GM12874 (cell line): Measurements from ENCODE around the gene LAMA5.

Experiments
- TF ChIP-seq, protein P1 (sequence below): IDR thresholded peaks from 2 replicates; pipeline ENCODE4 v1.5.1; 2011; ENCODE audit warnings: low read depth, mild to moderate bottlenecking, control low read depth, low read length, moderate library complexity; ENCODE audit not compliant: insufficient read depth

Gene LAMA5

DNA sequence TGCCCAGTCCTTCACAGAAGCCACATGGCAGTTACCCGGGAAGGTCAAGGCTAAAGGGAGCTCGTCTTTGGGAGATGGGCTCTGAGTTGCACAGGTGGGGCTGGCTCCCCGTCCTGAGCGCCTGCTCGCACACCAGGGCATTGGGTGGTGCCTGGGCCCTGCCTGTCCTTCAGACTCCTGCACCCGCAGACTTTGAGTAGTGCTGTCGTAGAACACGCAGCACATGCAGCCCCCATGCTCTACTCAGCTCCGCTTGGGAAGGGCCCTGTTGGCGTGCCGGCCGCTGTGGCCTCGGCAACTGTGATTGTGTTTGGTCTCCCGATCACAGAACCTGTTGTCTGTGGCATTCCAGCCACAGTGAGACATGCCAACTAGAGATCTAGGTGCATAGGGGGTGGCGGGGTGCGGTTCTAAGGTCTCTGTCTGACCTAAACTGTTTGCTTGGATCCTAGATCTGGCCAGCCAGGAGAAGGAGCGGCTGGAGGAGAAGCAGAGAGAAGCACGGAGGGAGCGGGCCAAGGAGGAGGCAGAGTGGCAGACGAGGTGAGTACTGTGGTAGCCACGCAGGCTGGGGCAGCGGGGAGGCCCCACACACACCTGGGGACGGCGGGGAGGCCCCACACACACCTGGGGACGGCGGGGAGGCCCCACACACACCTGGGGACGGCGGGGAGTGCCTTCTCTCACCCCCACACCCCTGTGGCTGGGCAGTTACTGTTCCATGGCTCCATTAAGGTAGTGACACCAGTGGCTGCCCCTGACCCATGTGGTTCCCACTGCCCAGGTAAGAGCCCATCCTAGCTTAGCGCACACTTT, 75.7 kb downstream of the LAMA5 start:
- TF ChIP-seq, protein P1, sequence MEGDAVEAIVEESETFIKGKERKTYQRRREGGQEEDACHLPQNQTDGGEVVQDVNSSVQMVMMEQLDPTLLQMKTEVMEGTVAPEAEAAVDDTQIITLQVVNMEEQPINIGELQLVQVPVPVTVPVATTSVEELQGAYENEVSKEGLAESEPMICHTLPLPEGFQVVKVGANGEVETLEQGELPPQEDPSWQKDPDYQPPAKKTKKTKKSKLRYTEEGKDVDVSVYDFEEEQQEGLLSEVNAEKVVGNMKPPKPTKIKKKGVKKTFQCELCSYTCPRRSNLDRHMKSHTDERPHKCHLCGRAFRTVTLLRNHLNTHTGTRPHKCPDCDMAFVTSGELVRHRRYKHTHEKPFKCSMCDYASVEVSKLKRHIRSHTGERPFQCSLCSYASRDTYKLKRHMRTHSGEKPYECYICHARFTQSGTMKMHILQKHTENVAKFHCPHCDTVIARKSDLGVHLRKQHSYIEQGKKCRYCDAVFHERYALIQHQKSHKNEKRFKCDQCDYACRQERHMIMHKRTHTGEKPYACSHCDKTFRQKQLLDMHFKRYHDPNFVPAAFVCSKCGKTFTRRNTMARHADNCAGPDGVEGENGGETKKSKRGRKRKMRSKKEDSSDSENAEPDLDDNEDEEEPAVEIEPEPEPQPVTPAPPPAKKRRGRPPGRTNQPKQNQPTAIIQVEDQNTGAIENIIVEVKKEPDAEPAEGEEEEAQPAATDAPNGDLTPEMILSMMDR: no peak

DNA sequence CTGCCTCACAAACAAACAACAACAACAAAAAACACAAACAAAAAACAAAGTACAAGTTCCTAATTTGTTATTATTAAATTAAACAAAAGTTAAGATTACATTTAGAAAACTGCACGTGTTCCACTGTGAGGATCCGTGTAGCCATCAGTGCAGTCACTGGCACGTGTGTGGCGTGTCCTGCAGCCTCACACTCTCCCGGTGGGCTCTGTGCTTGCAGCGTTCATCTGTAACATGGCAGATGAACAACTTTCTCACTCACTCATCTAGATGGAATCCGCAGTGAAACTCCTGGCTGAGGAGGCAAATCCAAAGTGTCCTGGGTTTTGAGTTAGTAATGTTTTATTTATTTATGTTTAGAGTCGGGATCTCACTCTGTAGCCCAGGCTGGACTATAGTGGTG, 77.2 kb downstream of the LAMA5 start:
- TF ChIP-seq, protein P1: no peak

DNA sequence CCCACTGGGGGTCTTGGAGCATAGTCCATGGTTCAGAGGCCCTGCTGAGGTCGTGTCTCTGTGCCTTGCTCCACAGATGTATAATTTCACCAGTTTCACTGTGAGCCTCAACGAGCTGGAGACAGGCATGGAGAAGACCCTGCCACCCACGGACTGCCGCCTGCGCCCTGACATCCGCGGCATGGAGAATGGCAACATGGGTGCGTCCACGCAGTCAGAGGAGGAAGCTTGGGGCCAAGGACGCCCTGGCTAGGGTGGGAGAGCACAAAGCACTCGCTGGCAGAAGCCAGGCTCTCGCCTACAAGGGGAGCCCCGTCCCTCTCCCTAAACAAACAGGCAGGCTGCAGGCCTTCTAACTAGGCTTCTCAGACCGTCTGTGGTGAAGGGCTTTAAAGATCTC, 78.0 kb downstream of the LAMA5 start:
- TF ChIP-seq, protein P1: no peak

DNA sequence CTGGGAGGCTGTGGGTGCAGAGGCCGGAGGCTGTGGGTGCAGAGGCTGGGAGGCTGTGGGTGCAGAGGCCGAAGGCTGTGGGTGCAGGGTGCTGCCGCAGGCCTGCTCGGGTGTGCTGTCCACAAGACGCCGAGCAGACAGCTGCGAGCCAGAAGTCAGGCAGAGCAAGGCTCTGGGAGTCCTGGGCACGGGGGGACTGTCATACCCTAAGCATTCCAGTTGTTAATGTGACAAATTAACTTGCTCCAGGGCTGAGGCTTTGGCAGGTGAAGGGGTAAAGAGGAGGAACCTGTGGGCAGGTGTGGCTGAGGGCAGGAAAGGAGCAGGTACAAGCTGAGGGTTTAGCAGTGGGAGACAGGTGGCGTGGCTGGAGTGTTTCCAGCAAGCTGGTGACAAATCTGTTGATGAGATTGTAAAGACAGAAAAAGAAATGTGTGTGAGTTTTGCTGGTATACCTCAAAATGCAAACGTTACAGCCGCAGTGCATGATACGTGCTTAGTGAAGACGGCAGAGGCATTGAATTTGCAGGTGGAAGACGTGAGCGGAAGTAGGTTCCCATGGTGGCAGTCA, 78.5 kb downstream of the LAMA5 start:
- TF ChIP-seq, protein P1: no peak

DNA sequence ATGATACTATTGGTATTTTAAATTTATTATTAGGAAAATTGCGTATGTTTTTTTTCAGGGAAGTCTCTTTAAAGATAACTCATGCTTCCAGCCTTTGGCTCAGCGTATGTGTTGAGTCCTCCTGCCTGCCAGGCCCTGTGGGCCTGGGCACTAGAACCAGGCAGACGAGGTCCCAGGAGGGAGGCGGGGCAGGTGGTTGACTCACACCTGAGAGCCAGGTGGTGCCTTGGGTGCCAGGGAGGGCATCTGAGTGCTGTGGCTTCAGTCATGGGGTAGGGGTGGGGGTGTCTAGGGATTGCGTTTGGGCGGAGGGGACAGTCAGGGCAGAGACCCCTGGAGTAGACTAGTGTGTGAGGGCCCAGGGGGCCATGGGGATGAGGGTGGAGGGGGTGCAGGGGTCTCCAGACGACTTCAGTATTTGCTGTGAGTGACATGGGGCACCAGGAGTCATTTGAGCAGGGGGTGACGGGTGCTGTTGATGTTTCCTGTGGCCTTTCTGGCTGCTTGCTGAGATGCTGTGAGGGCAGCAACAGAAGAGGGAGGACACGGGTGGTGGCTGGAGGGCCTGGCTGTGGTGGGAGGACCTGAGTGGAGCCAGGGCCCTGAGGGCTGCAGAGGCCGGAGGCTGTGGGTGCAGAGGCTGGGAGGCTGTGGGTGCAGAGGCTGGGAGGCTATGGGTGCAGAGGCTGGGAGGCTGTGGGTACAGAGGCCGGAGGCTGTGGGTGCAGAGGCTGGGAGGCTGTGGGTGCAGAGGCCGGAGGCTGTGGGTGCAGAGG, 79.2 kb downstream of the LAMA5 start:
- TF ChIP-seq, protein P1: no peak

DNA sequence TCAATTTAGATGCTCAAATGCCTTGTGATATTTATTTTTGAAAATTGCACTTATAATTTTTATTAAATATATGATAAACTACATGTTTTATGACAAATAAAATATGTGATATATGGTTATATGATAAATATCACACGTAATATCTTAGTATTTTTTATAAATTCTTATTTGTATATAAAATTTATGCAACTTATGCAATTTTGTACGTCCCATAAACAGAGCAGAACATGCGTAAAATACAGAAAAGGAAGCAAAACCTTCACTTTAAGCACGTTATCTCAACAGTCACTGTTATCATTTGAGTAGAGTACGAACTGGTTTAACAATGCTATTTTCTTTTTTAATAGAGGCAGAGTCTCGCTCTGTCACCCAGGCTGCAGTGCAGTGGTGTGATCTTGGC, 80.0 kb downstream of the LAMA5 start:
- TF ChIP-seq, protein P1: no peak

DNA sequence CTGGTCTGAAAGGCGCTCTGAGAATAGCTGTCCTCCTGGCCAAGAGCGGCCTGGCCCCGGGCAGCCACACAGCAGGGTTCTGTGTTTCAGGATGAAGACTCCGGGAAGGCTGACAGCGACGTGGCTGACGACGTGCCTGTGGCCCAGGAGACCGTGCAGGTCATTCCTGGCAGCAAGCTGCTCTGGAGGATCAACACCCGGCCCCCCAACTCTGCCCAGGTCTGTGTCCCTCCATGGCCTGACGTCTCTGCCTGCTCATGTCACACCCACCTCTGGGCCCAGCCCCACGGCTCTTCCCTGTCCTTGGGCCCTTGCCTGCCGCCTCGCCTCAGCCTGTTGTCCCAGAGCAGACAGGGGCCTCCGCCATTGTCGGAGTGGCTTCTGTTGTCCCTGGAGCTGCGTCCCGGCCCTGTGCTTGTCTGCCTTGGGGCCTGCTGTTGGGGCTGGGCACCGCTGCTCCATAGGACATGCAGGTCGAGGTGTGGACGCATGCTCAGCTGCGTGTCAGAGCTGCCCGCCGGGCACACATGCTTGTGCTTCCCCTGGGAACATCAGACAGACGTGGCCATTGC, 80.5 kb downstream of the LAMA5 start:
- TF ChIP-seq, protein P1: no peak
